Lung (tissue), 12 donors: ENCODE results near the gene CHFR. TPM values are rescaled to one million over a fixed set of nuclear protein-coding genes. Genes with fewer than 3 reads are reported as not detected.
A peak's percentile ranks its signal among the peaks of the same experiment; 100 is the strongest.
"Not testable (repeated sequence)": the region's sequence is repeated elsewhere in the genome, so short reads cannot be mapped to it uniquely, and the experiment has no call there.

Source experiments
- ATAC-seq: fragments of 200-7000 bp; cut with Tn5 transposase; one replicate; pipeline ENCODE4 v1.9.1; 2020; ENCODE audit warnings: moderate number of reproducible peaks; ENCODE audit not compliant: insufficient read depth, low FRiP score
- DNase-seq, 3 donors: peaks; one replicate each; pipeline ENCODE4 v3.0.0-alpha.2; 2013 to 2017
- H3K27ac ChIP-seq, 2 donors: one replicate each; pipeline ENCODE4 v1.5.1; 2013; ENCODE audit warnings: mild to moderate bottlenecking in 2 of 2, moderate library complexity in 2 of 2, control low read depth in 1 of 2, inconsistent platforms in 1 of 2, low read depth in 1 of 2, low read length in 1 of 2
- H3K27me3 ChIP-seq, 3 donors: one replicate each; pipeline ENCODE4 v1.5.1; 2013; ENCODE audit warnings: low read length in 2 of 3; ENCODE audit not compliant: control insufficient read depth in 3 of 3, insufficient read depth in 3 of 3
- H3K36me3 ChIP-seq, 4 donors: one replicate each; pipeline ENCODE4 v1.5.1; 2013; ENCODE audit warnings: low read length in 4 of 4, mild to moderate bottlenecking in 1 of 4, moderate library complexity in 1 of 4; ENCODE audit not compliant: control insufficient read depth in 4 of 4, insufficient read depth in 4 of 4
- H3K4me1 ChIP-seq, 5 donors: one replicate each; pipeline ENCODE4 v1.5.1; 2013; ENCODE audit warnings: low read length in 5 of 5, mild to moderate bottlenecking in 2 of 5, moderate library complexity in 1 of 5; ENCODE audit not compliant: control insufficient read depth in 5 of 5, insufficient read depth in 5 of 5
- H3K4me3 ChIP-seq: one replicate; pipeline ENCODE4 v1.5.1; 2013; ENCODE audit warnings: mild to moderate bottlenecking, control low read depth, moderate library complexity
- H3K9ac ChIP-seq, 2 donors: one replicate each; pipeline ENCODE4 v1.5.1; 2013; ENCODE audit warnings: low read length in 2 of 2, control low read depth in 1 of 2; ENCODE audit not compliant: insufficient read depth in 1 of 2
- H3K9me3 ChIP-seq, 4 donors: one replicate each; pipeline ENCODE4 v1.5.1; 2013; ENCODE audit warnings: low read length in 3 of 4, mild to moderate bottlenecking in 1 of 4, moderate library complexity in 1 of 4; ENCODE audit not compliant: control insufficient read depth in 4 of 4, insufficient read depth in 3 of 4
- whole genome bisulfite sequencing, 2 donors: extraction: QIAGEN DNeasy Blood & Tissue Kit; methylation state at CpG; one replicate each; pipeline ENCODE4 v1.1.7; 2013; 5-methylcytosine and 5-hydroxymethylcytosine counted together
- polyA plus RNA-seq, 2 donors: library from polyadenylated mRNA; stranded (reverse); fragments of 200-250 nt; gene quantifications; one replicate each; pipeline ENCODE4 v1.2.1, GENCODE V29; 2013
- total RNA-seq, 2 donors: library from RNA; depleted of rRNA in 1 of 2; stranded (reverse); fragments of >200 nt in 1 of 2; gene quantifications; one replicate each; pipeline ENCODE4 v1.2.1, GENCODE V29; 2014 to 2021
- TF ChIP-seq, protein P1 (sequence below): IDR thresholded peaks from 2 replicates; pipeline ENCODE4 v1.5.1; 2012; ENCODE audit warnings: mild to moderate bottlenecking; ENCODE audit errors: control extremely low read depth, extremely low read depth
- donor health status: control.
- donor health status: control.
- donor health status: Bipolar disorder and iron deficiency.
- donor health status: healthy.
- donor health status: DM: yes; HTN: yes; CAD: no.

The CHFR gene
- total and polyA plus RNA-seq, 4 donors, result 35.1 to 59.9 (median 40.3) TPM

DNA sequence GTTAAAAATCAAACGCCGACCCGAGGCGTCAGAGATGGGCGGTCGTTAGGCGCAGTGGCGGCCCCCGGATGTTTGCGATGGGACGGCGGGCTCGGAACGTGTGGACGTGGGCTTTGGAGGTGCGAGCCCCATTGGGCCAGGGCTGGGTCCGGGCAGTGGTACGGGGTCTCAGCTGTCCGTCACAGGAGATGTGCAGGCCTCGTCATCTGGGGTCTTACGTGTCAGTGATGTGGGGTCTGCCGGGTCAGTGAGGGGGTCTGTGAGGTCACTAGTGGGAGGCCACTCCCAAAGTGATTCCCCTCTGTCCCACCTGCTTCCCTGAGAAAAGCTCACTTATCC is 21.6 kb upstream of the CHFR start:
- Histone ChIP-seq H3K4me3 (peak overlapping the region; percentile 71), H3K27ac (peak overlapping the region; percentile 48 to 70), H3K4me1 (peaks cover 0 to 9% (median 0%) of the 10 kb centered on the region in 5 donors), H3K36me3 (no peaks in the 10 kb centered on the region), H3K27me3 (peaks cover 0 to 24% (median 16%) of the 10 kb centered on the region in 3 donors), H3K9me3 (peaks cover 0 to 15% (median 8%) of the 10 kb centered on the region in 4 donors), H3K9ac (peak overlapping the region; percentile 49 to 73)
- WGBS, 2 donors, result 2 to 3% methylated on average over 22 of the region's 22 CpGs
- DNase-seq, result no peak
- TF ChIP-seq, protein P1, sequence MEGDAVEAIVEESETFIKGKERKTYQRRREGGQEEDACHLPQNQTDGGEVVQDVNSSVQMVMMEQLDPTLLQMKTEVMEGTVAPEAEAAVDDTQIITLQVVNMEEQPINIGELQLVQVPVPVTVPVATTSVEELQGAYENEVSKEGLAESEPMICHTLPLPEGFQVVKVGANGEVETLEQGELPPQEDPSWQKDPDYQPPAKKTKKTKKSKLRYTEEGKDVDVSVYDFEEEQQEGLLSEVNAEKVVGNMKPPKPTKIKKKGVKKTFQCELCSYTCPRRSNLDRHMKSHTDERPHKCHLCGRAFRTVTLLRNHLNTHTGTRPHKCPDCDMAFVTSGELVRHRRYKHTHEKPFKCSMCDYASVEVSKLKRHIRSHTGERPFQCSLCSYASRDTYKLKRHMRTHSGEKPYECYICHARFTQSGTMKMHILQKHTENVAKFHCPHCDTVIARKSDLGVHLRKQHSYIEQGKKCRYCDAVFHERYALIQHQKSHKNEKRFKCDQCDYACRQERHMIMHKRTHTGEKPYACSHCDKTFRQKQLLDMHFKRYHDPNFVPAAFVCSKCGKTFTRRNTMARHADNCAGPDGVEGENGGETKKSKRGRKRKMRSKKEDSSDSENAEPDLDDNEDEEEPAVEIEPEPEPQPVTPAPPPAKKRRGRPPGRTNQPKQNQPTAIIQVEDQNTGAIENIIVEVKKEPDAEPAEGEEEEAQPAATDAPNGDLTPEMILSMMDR, result no peak
- ATAC-seq, result no peak

DNA sequence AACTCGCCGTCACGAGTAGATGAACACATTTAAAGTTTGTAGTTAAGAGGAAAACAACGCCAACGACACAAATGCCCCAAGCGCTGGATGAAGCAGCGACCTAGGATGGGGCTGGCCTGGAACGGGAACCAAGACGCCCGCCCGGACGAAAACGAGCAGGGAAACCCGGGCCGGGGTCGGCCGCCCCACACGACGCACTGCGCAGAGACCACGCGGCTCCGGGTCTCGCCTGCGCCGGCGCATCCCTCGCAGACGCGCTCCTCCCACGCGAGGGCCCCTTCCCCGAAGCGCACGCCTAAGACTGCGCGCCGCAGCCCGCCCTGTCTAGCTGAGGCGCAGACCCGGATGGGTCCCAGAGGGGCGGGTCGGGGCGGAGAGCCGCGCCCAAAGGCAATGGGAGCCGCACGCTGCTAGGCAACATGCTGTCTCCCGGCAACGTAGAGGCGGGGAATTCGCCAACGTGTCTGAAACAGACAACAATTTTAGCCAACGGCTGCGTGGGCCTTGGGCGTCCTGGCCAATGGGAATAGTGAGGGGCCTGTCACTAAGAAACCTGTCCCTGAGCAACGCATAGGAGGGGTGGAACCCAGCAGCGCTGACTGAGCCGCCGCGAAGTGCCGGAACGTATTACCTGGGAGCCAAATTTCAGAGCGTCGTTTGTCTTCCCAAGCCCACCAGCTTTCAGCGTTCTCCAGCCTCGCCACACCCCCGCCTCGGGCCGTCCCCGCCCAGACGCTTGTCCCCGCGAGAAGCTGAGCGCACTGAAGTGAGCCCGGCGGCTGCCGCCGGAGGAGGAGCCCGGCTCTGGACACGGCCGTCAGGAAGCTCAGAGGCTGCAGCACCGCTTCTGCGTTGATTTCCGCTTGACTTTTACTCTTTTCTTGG is 21.0 kb upstream of the CHFR start:
- 0 to 1% methylated on average over 82 to 85 of the region's 85 CpGs for WGBS, 2 donors
- peaks cover 0 to 24% (median 16%) of the 10 kb centered on the region in 3 donors for H3K27me3 ChIP-seq
- DNase-seq (peak; percentile 96 to 98 (median 98)), ATAC-seq (peak; percentile 91)
- H3K4me1 ChIP-seq, result peaks cover 0 to 9% (median 0%) of the 10 kb centered on the region in 5 donors
- TF ChIP-seq, protein P1, result no peak
- H3K36me3 ChIP-seq, result no peaks in the 10 kb centered on the region
- peak overlapping the region; percentile 70 to 80 for H3K27ac ChIP-seq
- H3K9ac ChIP-seq, result peak overlapping the region; percentile 49 to 73
- H3K4me3 ChIP-seq, result peak overlapping the region; percentile 71
- H3K9me3 ChIP-seq, result peaks cover 0 to 15% (median 5%) of the 10 kb centered on the region in 4 donors

DNA sequence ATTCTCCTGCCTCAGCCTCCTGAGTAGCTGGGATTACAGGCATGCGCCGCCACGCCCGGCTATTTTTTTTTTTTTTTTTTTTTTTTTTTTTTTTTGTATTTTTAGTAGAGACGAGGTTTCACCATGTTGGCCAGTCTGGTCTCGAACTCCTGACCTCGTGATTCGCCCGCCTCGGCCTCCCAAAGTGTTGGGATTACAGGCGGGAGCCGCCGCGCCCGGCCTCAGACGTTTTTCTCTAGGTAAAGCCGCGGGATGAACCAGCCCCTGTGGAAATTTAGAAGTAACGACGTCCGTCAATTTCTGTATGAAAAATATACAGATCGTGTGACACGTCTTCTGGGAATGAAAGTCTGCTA is 20.4 kb upstream of the CHFR start:
- H3K4me1 ChIP-seq, ATAC-seq, H3K27ac ChIP-seq, DNase-seq, H3K4me3 ChIP-seq, H3K36me3 ChIP-seq, H3K9ac ChIP-seq: not testable (repeated sequence)
- 6 to 9% methylated on average over 23 of the region's 23 CpGs for WGBS, 2 donors
- Histone ChIP-seq H3K9me3 (peaks cover 0 to 13% (median 4%) of the 10 kb centered on the region in 4 donors), H3K27me3 (peaks cover 0 to 24% (median 16%) of the 10 kb centered on the region in 3 donors)

DNA sequence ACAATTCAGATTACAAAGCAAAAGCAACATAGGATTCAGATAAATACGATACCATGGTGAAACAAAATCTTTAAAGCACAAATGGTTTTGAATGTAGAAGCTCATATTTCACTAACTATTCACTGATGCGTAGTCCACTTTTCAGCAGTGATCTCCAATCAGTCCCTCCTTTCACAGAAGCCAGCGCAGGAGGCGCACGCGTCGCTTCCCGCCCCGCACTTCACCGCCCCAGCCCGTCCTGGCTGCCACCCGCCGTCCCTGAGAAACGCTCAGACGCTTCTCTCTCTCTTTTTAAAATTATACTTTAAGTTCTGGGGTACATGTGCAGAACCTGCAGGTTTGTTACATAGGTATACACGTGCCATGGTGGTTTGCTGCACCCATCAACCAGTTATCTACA is 19.8 kb upstream of the CHFR start:
- peaks cover 0 to 24% (median 16%) of the 10 kb centered on the region in 3 donors for H3K27me3 ChIP-seq
- no peak overlapping the region for H3K4me3 ChIP-seq

More for the DNA sequence above, 19.8 kb upstream of the CHFR start:
- no peaks in the 10 kb centered on the region for H3K36me3 ChIP-seq
- WGBS, 2 donors, result 25 to 28% methylated on average over 16 of the region's 16 CpGs
- TF ChIP-seq, protein P1, result no peak
- peaks cover 0 to 13% (median 4%) of the 10 kb centered on the region in 4 donors for H3K9me3 ChIP-seq
- peaks cover 0 to 9% (median 0%) of the 10 kb centered on the region in 5 donors for H3K4me1 ChIP-seq
- H3K9ac ChIP-seq, result no peak overlapping the region
- H3K27ac ChIP-seq, result no peak overlapping the region
- DNase-seq, result no peak
- no peak for ATAC-seq
